HG03442 (cell line): ENCODE data around the gene UBXN11.

Experiments used
- ATAC-seq: cut with Tn5 transposase; IDR thresholded peaks from one replicate; pipeline ENCODE4 v1.9.1; 2021; ENCODE audit warnings: mild to moderate bottlenecking, moderate library complexity; ENCODE audit not compliant: unreplicated experiment

The UBXN11 gene

GRCh38 chr1:26306290-26307229, at the start of gene UBXN11:
UBXN11 (minus strand) TSS chr1:26306636; CDS start chr1:26302883, 3,753 bp downstream.
- ATAC-seq, result peak; percentile 97

GRCh38 chr1:26356106-26356505, 49.7 kb upstream of the UBXN11 start:
- ATAC-seq, result no peak

GRCh38 chr1:26354972-26355371, 48.5 kb upstream of the UBXN11 start:
- no peak for ATAC-seq

GRCh38 chr1:26353976-26354820, 47.8 kb upstream of the UBXN11 start, which contains the start of gene CRYBG2:
CRYBG2 (minus strand) TSS chr1:26354130; CDS start chr1:26346657, 7,473 bp downstream.
- ATAC-seq, result no peak

GRCh38 chr1:26353210-26353859, 46.9 kb upstream of the UBXN11 start:
- ATAC-seq, result no peak

- no peak for ATAC-seq
Observed at GRCh38 chr1:26352338-26352679, 45.9 kb upstream of the UBXN11 start.

GRCh38 chr1:26351590-26352337, 45.3 kb upstream of the UBXN11 start:
- ATAC-seq, result no peak

GRCh38 chr1:26350701-26351589, 44.5 kb upstream of the UBXN11 start:
- no peak for ATAC-seq

- ATAC-seq, result no peak
Observed at GRCh38 chr1:26350343-26350700, 43.9 kb upstream of the UBXN11 start.

GRCh38 chr1:26349877-26350244, 43.4 kb upstream of the UBXN11 start:
- no peak for ATAC-seq

GRCh38 chr1:26349188-26349876, 42.9 kb upstream of the UBXN11 start:
- no peak for ATAC-seq

GRCh38 chr1:26346274-26347033, 40.0 kb upstream of the UBXN11 start:
- ATAC-seq, result no peak

GRCh38 chr1:26345718-26346117, 39.3 kb upstream of the UBXN11 start:
- ATAC-seq, result no peak

GRCh38 chr1:26344147-26344920, 37.9 kb upstream of the UBXN11 start:
- ATAC-seq, result no peak

- no peak for ATAC-seq
Observed at GRCh38 chr1:26340047-26340481, 33.6 kb upstream of the UBXN11 start.

GRCh38 chr1:26338670-26339069, 32.2 kb upstream of the UBXN11 start:
- ATAC-seq, result no peak

- ATAC-seq, result no peak
Observed at GRCh38 chr1:26337625-26338024, 31.2 kb upstream of the UBXN11 start.

- no peak for ATAC-seq
Observed at GRCh38 chr1:26337206-26337535, 30.7 kb upstream of the UBXN11 start.
